K562 (cell line): Measurements from ENCODE around the gene DCP2. TPM values are rescaled to one million over a fixed set of nuclear protein-coding genes. Genes with fewer than 3 reads are reported as not detected.

Experiments used
- ATAC-seq: fragments of 200-7000 bp; cut with Tn5 transposase; 3 replicates; pipeline ENCODE4 v1.9.1; 2020; ENCODE audit warnings: moderate library complexity
- BruUV-seq: library from RNA; stranded (reverse); fragments of 400-500 nt; replicated peaks from 2 replicates; lab custom pipeline; 2021; lab: Mats Ljungman, UMichigan
- CTCF ChIA-PET: fragments of 300-600 bp; formaldehyde crosslinking; extraction: SDS; loops from one replicate; lab custom pipeline; 2021; ENCODE audit warnings: low intra/inter-chr PET ratio; lab: Yijun Ruan, JAX
- POLR2A ChIA-PET: fragments of 300-600, 350-650 bp; sonication (Branson Sonifier 250); formaldehyde crosslinking; extraction: SDS; loops from one replicate; lab custom pipeline; 2021; ENCODE audit warnings: antibody characterized with exemption, inconsistent platforms; lab: Yijun Ruan, JAX
- DNase-seq, 4 experiments: peaks; one replicate each; pipeline versions ENCODE4 v3.0.0 to v3.0.0-alpha.2; 2011 to 2018; ENCODE audit warnings: low spot score in 3 of 4, mixed read lengths in 3 of 4; ENCODE audit errors: extremely low read depth in 1 of 4
- FAIRE-seq: peaks from 2 replicates; lab custom pipeline; 2011; peaks lifted over from hg19 to GRCh38; lab: Jason Lieb, UNC
- H2AFZ ChIP-seq: 2 replicates; pipeline ENCODE4 v1.6.0; 2011; ENCODE audit warnings: low read depth, low read length, control low read depth, inconsistent platforms
- H3K27ac ChIP-seq: fragments of 200-600 bp; 3 replicates; pipeline ENCODE4 v1.8.0; 2011; ENCODE audit warnings: low read depth, mild to moderate bottlenecking, control low read depth, inconsistent platforms, low read length, moderate library complexity, mixed read lengths; ENCODE audit errors: extremely low read depth
- H3K27me3 ChIP-seq, 2 experiments: fragments of 300-600 bp in 1 of 2; 2 replicates in 1 of 2; 3 replicates in 1 of 2; pipeline versions ENCODE4 v1.6.0 to v1.8.0; 2011; ENCODE audit warnings: inconsistent platforms in 2 of 2, low read length in 2 of 2, mild to moderate bottlenecking in 1 of 2, mixed read lengths in 1 of 2, moderate library complexity in 1 of 2; ENCODE audit not compliant: control insufficient read depth in 2 of 2, insufficient read depth in 2 of 2
- H3K36me3 ChIP-seq: fragments of 300-600 bp; 3 replicates; pipeline ENCODE4 v1.8.0; 2011; ENCODE audit warnings: mild to moderate bottlenecking, low read length, inconsistent platforms; ENCODE audit not compliant: control insufficient read depth, insufficient read depth
- H3K4me1 ChIP-seq, 2 experiments: fragments of 200-600 bp in 1 of 2; replicated peaks in 1 of 2; 2 replicates in 1 of 2; 3 replicates in 1 of 2; pipeline versions ENCODE4 v1.5.1 to v1.8.0; 2011; ENCODE audit warnings: inconsistent platforms in 2 of 2, low read length in 2 of 2, mild to moderate bottlenecking in 1 of 2, mixed read lengths in 1 of 2, moderate library complexity in 1 of 2; ENCODE audit not compliant: control insufficient read depth in 2 of 2, insufficient read depth in 2 of 2
- H3K4me2 ChIP-seq: 2 replicates; pipeline ENCODE4 v1.6.1; 2011; ENCODE audit warnings: low read length, control low read depth, inconsistent platforms, mixed read lengths; ENCODE audit not compliant: insufficient read depth
- H3K4me3 ChIP-seq: fragments of 200-600 bp; sonication (generic), shearing (Covaris generic); 2 replicates; pipeline ENCODE4 v1.5.1; 2016; ENCODE audit warnings: control low read depth, inconsistent platforms
- H3K79me2 ChIP-seq: fragments of 200-600 bp; 3 replicates; pipeline ENCODE4 v1.8.0; 2011; ENCODE audit warnings: low read length, inconsistent platforms; ENCODE audit not compliant: control insufficient read depth, insufficient read depth
- H3K9ac ChIP-seq, 2 experiments: 2 replicates each; pipeline versions ENCODE4 v1.6.0 to v1.6.1; 2011; ENCODE audit warnings: low read depth in 2 of 2, low read length in 2 of 2, control low read depth in 1 of 2, inconsistent platforms in 1 of 2, mild to moderate bottlenecking in 1 of 2, mixed read lengths in 1 of 2; ENCODE audit not compliant: insufficient read depth in 1 of 2
- H3K9me1 ChIP-seq: one replicate; pipeline ENCODE4 v1.6.0; 2011; ENCODE audit warnings: inconsistent platforms, mild to moderate bottlenecking, low read length, moderate library complexity; ENCODE audit not compliant: control insufficient read depth, insufficient read depth
- H3K9me3 ChIP-seq: replicated peaks from 2 replicates; pipeline ENCODE4 v1.5.1; 2011; ENCODE audit warnings: low read depth, low read length, inconsistent platforms; ENCODE audit not compliant: control insufficient read depth, insufficient read depth
- H4K20me1 ChIP-seq: replicated peaks from 2 replicates; pipeline ENCODE4 v1.6.1; 2011; ENCODE audit warnings: low read length, inconsistent platforms, mixed read lengths; ENCODE audit not compliant: control insufficient read depth, insufficient read depth
- GTF2B ChIP-seq: IDR thresholded peaks from 2 replicates; pipeline ENCODE4 v1.6.1; 2011; ENCODE audit not compliant: insufficient read length; ENCODE audit errors: extremely low read depth
- HBP1 ChIP-seq: fragments of 450-650 bp; formaldehyde crosslinking; IDR thresholded peaks from 2 replicates; pipeline ENCODE4 v1.4.0; 2022; ENCODE audit warnings: missing genetic modification characterization
- HINFP ChIP-seq: fragments of 450-650 bp; conservative IDR thresholded peaks from 2 replicates; pipeline ENCODE4 v1.6.1; 2016; ENCODE audit warnings: missing genetic modification characterization, low read depth, mild to moderate bottlenecking, control low read depth, missing compliant biosample characterization
- IRF2 ChIP-seq: sonication (generic); formaldehyde crosslinking; IDR thresholded peaks from 2 replicates; pipeline ENCODE4 v1.8.1; 2022; ENCODE audit warnings: mild to moderate bottlenecking, missing genetic modification reagents
- MTA1 ChIP-seq: fragments of 450-650 bp; IDR thresholded peaks from 2 replicates; pipeline ENCODE4 v1.6.1; 2017; ENCODE audit warnings: borderline replicate concordance
- NCOA1 ChIP-seq: fragments of 450-650 bp; IDR thresholded peaks from 2 replicates; pipeline ENCODE4 v1.6.1; 2016; ENCODE audit warnings: low read depth
- NFIX ChIP-seq: fragments of 250-450 bp; sonication (Bioruptor Pico); IDR thresholded peaks from 2 replicates; pipeline ENCODE4 v1.4.0; 2020; ENCODE audit warnings: low read depth, mild to moderate bottlenecking, moderate library complexity
- RBM39 ChIP-seq: fragments of 200-400 bp; formaldehyde crosslinking; optimal IDR thresholded peaks from 2 replicates; pipeline ENCODE3; 2018; ENCODE audit warnings: low read depth, low read length
- SMAD3 ChIP-seq: fragments of 450-650 bp; formaldehyde crosslinking; conservative IDR thresholded peaks from 2 replicates; pipeline ENCODE4 v1.4.0; 2020; ENCODE audit warnings: mild to moderate bottlenecking
- SNAPC5 ChIP-seq: fragments of 250-450 bp; sonication (Bioruptor Pico); IDR thresholded peaks from 2 replicates; pipeline ENCODE4 v1.8.0; 2021; ENCODE audit warnings: moderate library complexity, mild to moderate bottlenecking, inconsistent platforms
- SNIP1 ChIP-seq: fragments of 450-650 bp; IDR thresholded peaks from 2 replicates; pipeline ENCODE4 v1.7.1; 2017; ENCODE audit warnings: low read depth, mild to moderate bottlenecking
- SUPT5H ChIP-seq: fragments of 450-650 bp; IDR thresholded peaks from 2 replicates; pipeline ENCODE4 v1.6.1; 2016
- WHSC1 ChIP-seq: IDR thresholded peaks from one replicate; pipeline ENCODE4 v1.6.1; 2012; ENCODE audit warnings: low read length, control low read depth, inconsistent platforms
- ZHX1 ChIP-seq: fragments of 150-350 bp; conservative IDR thresholded peaks from 2 replicates; pipeline ENCODE4 v1.6.1; 2014; ENCODE audit warnings: low read length
- ZNF232 ChIP-seq: sonication (generic); formaldehyde crosslinking; IDR thresholded peaks from 2 replicates; pipeline ENCODE4 v1.8.0; 2022; ENCODE audit warnings: mild to moderate bottlenecking, missing genetic modification reagents
- ZNF282 ChIP-seq: sonication (generic); formaldehyde crosslinking; IDR thresholded peaks from 2 replicates; pipeline ENCODE4 v1.8.1; 2023; ENCODE audit warnings: missing genetic modification reagents
- ZNF584 ChIP-seq: fragments of 200-800 bp; sonication (Bioruptor generic); IDR thresholded peaks from 2 replicates; pipeline ENCODE4 v1.6.1; 2016; ENCODE audit warnings: low read depth, mild to moderate bottlenecking, missing genetic modification characterization, missing compliant biosample characterization
- WGBS: fragments of 100-300 bp; shearing (Covaris generic); methylation state at CpG from one replicate; pipeline ENCODE4 v1.1.6; 2016; ENCODE audit warnings: low coverage, mixed read lengths; ENCODE audit not compliant: insufficient coverage; ENCODE audit errors: missing lambda C conversion rate; 5-methylcytosine and 5-hydroxymethylcytosine counted together
- in situ Hi-C: fragments of 300-500 bp; cut with MboI; formaldehyde crosslinking; loops from 4 replicates; pipeline ENCODE4 v1.15.0; 2018; ENCODE audit warnings: inconsistent platforms, mixed read lengths
- intact Hi-C: fragments of 100-400 bp; cut with micrococcal nuclease; formaldehyde crosslinking; loops from 2 replicates; pipeline ENCODE4 v1.14.2; 2022
- polyA plus RNA-seq, 8 experiments: library from polyadenylated mRNA; depleted of rRNA in 4 of 8; stranded (reverse) in 5 of 8; unstranded in 3 of 8; fragments of >200 nt; fragmentation: Nextera tagmentation in 2 of 8; fragmentation: Illumina TruSeq in 1 of 8; extraction: Ambion mirVana in 2 of 8; extraction: Trizol in 1 of 8; gene quantifications; 2 replicates each; pipeline versions ENCODE4 v1.2.1 to v1.2.3, GENCODE V29; 2011 to 2014; ENCODE audit warnings: inconsistent platforms in 1 of 8, missing spikeins in 1 of 8
- total RNA-seq, 7 experiments: library from RNA; depleted of rRNA in 6 of 7; stranded (reverse); fragments of >200 nt in 6 of 7; fragmentation: Illumina TruSeq in 2 of 7; extraction: Trizol in 2 of 7; gene quantifications; 2 replicates each; pipeline versions ENCODE4 v1.2.1 to v1.2.3, GENCODE V29; 2011 to 2021; ENCODE audit warnings: low replicate concordance in 1 of 7

The DCP2 gene
- total and polyA plus RNA-seq, 9 of the 15 experiments (the other 6 are each of a cell fraction or from before 2014, with no cell fraction given), result 25.9 to 109 (median 46.7) TPM

- no peaks in the 10 kb centered on the region for H3K36me3 ChIP-seq
- no peak overlapping the region for H3K27ac ChIP-seq
- no peak for DNase-seq
- H3K9me3 ChIP-seq, result no peaks in the 10 kb centered on the region
- no peak for ATAC-seq
- no peaks in the 10 kb centered on the region for H4K20me1 ChIP-seq
- H3K4me3 ChIP-seq, result no peak overlapping the region
- WGBS, result 26% methylated on average over 6 of the region's 6 CpGs
- no TSS peak for BruUV-seq
- CTCF ChIA-PET, result no interaction called here
- no peaks in the 10 kb centered on the region for H3K79me2 ChIP-seq
- H3K27me3 ChIP-seq, result peaks cover 5 to 22% of the 10 kb centered on the region in 2 experiments; a peak in 4 of 5 replicates
- POLR2A ChIA-PET, result interaction anchor here (0.6 to 2.6 kb wide), 4 partner anchors 9 to 140 kb away, joined by 3 to 15 read pairs (median 4); no protein-coding TSS in a partner anchor
- H3K9ac ChIP-seq, result no peak overlapping the region; a peak in 1 of 4 replicates
- peaks cover 0 to under 1% of the 10 kb centered on the region in 2 experiments; a peak in 1 of 5 replicates for H3K4me1 ChIP-seq
- intact Hi-C loops (no loop called here), in situ Hi-C loops (no loop called here)
- H3K4me2 ChIP-seq, result no peak overlapping the region
- H3K9me1 ChIP-seq, result no peaks in the 10 kb centered on the region
- no peak overlapping the region for H2AFZ ChIP-seq
- FAIRE-seq, result no peak
- TF ChIP-seq MTA1 (no peak), NFIX (CRISPR knock-in tag) (no peak), HBP1 (CRISPR knock-in tag) (no peak), HINFP (tag) (no peak), GTF2B (no peak), SNAPC5 (CRISPR knock-in tag) (no peak), ZNF232 (CRISPR knock-in tag) (no peak), RBM39 (no peak), SNIP1 (no peak), SMAD3 (CRISPR knock-in tag) (no peak), ZNF282 (no peak), ZHX1 (no peak), ZNF584 (CRISPR knock-in tag) (no peak), WHSC1 (no peak), IRF2 (CRISPR knock-in tag) (no peak), SUPT5H (no peak), NCOA1 (no peak)
Observed at GRCh38 chr5:113058706-113059226, 82.2 kb downstream of the DCP2 start.
